Adrenal gland (tissue), 12 donors: ENCODE results near the gene ATP5MC3. TPM values are rescaled to one million over a fixed set of nuclear protein-coding genes. Genes with fewer than 3 reads are reported as not detected.

Source experiments
- DNase-seq, 7 donors: peaks; one replicate each; pipeline ENCODE4 v3.0.0-alpha.2; 2019 to 2020
- H3K27ac ChIP-seq, 5 donors: fragments of 200-600 bp; sonication (generic) in 4 of 5; 1 replicate in 3 of 5; 2 replicates in 2 of 5; pipeline versions ENCODE4 v1.5.1 to v1.8.0; 2016 to 2020; ENCODE audit warnings: mild to moderate bottlenecking in 1 of 5
- H3K27me3 ChIP-seq: fragments of 200-600 bp; 2 replicates; pipeline ENCODE4 v1.8.0; 2021
- H3K36me3 ChIP-seq, 2 donors: fragments of 200-600 bp; replicated peaks in 1 of 2; 1 replicate in 1 of 2; 2 replicates in 1 of 2; pipeline versions ENCODE4 v1.5.1 to v1.8.0; 2018 to 2022
- H3K4me1 ChIP-seq, 2 donors: fragments of 200-600 bp; replicated peaks in 1 of 2; 1 replicate in 1 of 2; 2 replicates in 1 of 2; pipeline versions ENCODE4 v1.5.1 to v1.8.0; 2018 to 2021
- H3K4me3 ChIP-seq, 4 donors: fragments of 200-600 bp; sonication (generic) in 3 of 4; one replicate each; pipeline ENCODE4 v1.5.1; 2016 to 2018
- H3K9me3 ChIP-seq, 3 donors: fragments of 200-600 bp; sonication (generic) in 1 of 3; replicated peaks in 1 of 3; 1 replicate in 2 of 3; 2 replicates in 1 of 3; pipeline versions ENCODE4 v1.5.1 to v1.8.0; 2016 to 2021
- POLR2A ChIP-seq, 2 donors: fragments of 450-650 bp; IDR thresholded peaks; one replicate each; pipeline ENCODE4 v1.6.1; 2017; ENCODE audit warnings: antibody characterized with exemption in 2 of 2, mild to moderate bottlenecking in 2 of 2, moderate library complexity in 1 of 2
- WGBS, 4 donors: extraction: QIAGEN DNeasy Blood & Tissue Kit in 2 of 4; methylation state at CpG; one replicate each; pipeline versions ENCODE4 v1.1.5 to v1.1.7; 2013 to 2017; 5-methylcytosine and 5-hydroxymethylcytosine counted together
- intact Hi-C, 2 donors: fragments of 100-400 bp; cut with DNase I; formaldehyde crosslinking; loops; one replicate each; pipeline versions ENCODE4 v1.14.1 to v1.15.0; 2022 to 2023
- polyA plus RNA-seq, 3 donors: library from polyadenylated mRNA; stranded (reverse); fragments of 200-250 nt in 2 of 3; fragments of 350-450 nt in 1 of 3; fragmentation: Illumina TruSeq in 1 of 3; extraction: RNeasy Lipid Tissue Mini Kit (QIAGEN cat#74804) in 1 of 3; gene quantifications; one replicate each; pipeline ENCODE4 v1.2.3, GENCODE V29; 2013 to 2014
- total RNA-seq, 9 donors: library from RNA; depleted of rRNA in 4 of 9; stranded (reverse); fragments of >200 nt in 4 of 9; fragments of 120-200 nt in 1 of 9; fragmentation: NEBNext Ultra II Directional in 1 of 9; extraction: Animal tissue kit (Norgen Biotek cat#: 25700) in 1 of 9; gene quantifications; one replicate each; pipeline versions ENCODE4 v1.1.0 to v1.2.4, GENCODE V29; 2013 to 2023
- TF ChIP-seq, protein P1 (sequence below), 6 experiments: fragments of 450-650 bp in 4 of 6; fragments of 200-600 bp in 2 of 6; sonication (generic) in 1 of 6; IDR thresholded peaks; 1 replicate in 5 of 6; 2 replicates in 1 of 6; pipeline versions ENCODE4 v1.5.1 to v1.8.0; 2016 to 2021; ENCODE audit warnings: antibody characterized with exemption in 6 of 6, mild to moderate bottlenecking in 2 of 6, moderate library complexity in 1 of 6
- donor health status: healthy with polysubstance abuse.
- donor health status: Bipolar disorder and iron deficiency.
- donor health status: DM: yes; HTN: yes; CAD: no.
- donor health status: DM: no; HTN: no; CAD: no.
- donor health status: DM: no; HTN: no; CAD: no.
- donor health status: DM: yes; HTN: yes; CAD: no.

ATP5MC3 gene
- total and polyA plus RNA-seq, 12 donors, result 100 to 273 (median 189) TPM

DNA sequence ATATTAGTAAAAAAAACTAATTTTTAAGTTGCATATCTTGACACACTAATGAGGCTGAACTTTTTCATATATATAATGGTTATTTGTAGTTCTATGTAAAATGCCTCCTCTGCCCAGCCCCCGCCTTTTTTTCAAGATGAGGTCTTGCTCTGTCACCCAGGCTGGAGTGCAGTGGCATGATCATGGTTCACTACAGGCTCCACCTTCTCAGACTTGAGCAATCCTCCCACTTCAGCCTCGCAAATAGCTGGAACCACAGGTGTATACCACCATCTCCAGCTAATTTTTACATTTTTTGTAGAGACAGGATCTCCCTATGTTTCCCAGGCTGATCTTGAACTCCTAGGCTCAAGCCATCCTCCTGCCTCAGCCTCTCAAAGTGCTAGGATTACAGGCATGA is 37.8 kb downstream of the ATP5MC3 start:
- 93 to 97% (median 94%) methylated on average over 2 of the region's 2 CpGs for WGBS, 4 donors
- Histone ChIP-seq H3K9me3 (peaks cover 0 to 5% (median 0%) of the 10 kb centered on the region in 3 donors), H3K4me3 (no peak overlapping the region), H3K27ac (no peak overlapping the region), H3K36me3 (no peaks in the 10 kb centered on the region), H3K27me3 (no peaks in the 10 kb centered on the region), H3K4me1 (peaks cover 3 to 9% of the 10 kb centered on the region in 2 donors)
- TF ChIP-seq, protein P1, sequence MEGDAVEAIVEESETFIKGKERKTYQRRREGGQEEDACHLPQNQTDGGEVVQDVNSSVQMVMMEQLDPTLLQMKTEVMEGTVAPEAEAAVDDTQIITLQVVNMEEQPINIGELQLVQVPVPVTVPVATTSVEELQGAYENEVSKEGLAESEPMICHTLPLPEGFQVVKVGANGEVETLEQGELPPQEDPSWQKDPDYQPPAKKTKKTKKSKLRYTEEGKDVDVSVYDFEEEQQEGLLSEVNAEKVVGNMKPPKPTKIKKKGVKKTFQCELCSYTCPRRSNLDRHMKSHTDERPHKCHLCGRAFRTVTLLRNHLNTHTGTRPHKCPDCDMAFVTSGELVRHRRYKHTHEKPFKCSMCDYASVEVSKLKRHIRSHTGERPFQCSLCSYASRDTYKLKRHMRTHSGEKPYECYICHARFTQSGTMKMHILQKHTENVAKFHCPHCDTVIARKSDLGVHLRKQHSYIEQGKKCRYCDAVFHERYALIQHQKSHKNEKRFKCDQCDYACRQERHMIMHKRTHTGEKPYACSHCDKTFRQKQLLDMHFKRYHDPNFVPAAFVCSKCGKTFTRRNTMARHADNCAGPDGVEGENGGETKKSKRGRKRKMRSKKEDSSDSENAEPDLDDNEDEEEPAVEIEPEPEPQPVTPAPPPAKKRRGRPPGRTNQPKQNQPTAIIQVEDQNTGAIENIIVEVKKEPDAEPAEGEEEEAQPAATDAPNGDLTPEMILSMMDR (IDR thresholded peaks at IDR 0.05), result no peak
- no peak for TF ChIP-seq POLR2A (IDR thresholded peaks at IDR 0.05)
- DNase-seq, result no peak
- intact Hi-C loops, result no loop called here

DNA sequence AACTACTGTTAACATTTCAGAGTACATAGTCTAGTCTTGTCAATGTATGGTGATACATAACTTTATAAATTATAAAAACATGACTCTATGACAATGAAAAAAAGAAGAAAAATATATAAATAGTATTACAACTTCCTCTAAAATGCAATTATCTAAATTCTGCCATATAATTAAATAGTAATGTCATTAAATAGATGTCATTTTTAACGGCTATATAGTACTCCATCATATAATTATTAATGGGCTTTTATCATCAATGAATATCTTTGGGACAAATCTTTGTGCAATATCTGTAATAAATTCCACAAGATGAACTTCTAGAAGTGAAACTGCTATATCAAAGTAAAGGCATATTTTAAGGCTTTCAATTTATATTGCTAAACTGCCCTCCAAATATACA is 38.3 kb downstream of the ATP5MC3 start:
- Histone ChIP-seq H3K9me3 (peaks cover 0 to 5% (median 0%) of the 10 kb centered on the region in 3 donors), H3K4me1 (peaks cover 3 to 9% of the 10 kb centered on the region in 2 donors), H3K27ac (peak overlapping the region in 1 of 5 donors; percentile 23), H3K27me3 (no peaks in the 10 kb centered on the region), H3K36me3 (no peaks in the 10 kb centered on the region), H3K4me3 (no peak overlapping the region)
- WGBS, 4 donors, result 80 to 90% (median 87%) methylated on average over 1 of the region's 1 CpG
- DNase-seq, result no peak
- intact Hi-C loops, result no loop called here
- TF ChIP-seq POLR2A (IDR thresholded peaks at IDR 0.05), result no peak
- TF ChIP-seq, protein P1 (IDR thresholded peaks at IDR 0.05), result no peak

DNA sequence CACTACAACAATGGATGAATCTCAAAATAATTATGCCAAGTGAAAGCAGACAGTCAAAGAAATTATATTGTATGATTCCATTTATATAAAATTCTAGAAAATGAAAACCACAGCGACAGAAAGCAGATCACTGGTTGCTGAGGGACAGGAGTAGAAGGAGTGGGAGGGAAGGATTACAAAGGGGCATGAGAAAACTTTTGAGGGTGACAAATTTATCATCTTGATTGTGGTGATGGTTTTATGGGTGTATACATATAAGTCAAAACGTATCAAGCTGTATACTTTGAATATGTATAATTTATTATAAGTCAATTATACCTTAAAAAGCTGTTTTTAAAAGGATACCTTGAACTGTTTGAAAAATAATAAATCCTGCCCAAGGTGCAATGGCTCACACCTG is 41.2 kb downstream of the ATP5MC3 start:
- no peak for DNase-seq
- intact Hi-C loops, result no loop called here
- H3K27ac ChIP-seq, result no peak overlapping the region
- TF ChIP-seq, protein P1 (IDR thresholded peaks at IDR 0.05), result no peak
- TF ChIP-seq POLR2A (IDR thresholded peaks at IDR 0.05), result no peak
- H3K9me3 ChIP-seq, result peaks cover 0 to 5% (median 0%) of the 10 kb centered on the region in 3 donors
- no peaks in the 10 kb centered on the region for H3K36me3 ChIP-seq
- H3K27me3 ChIP-seq, result no peaks in the 10 kb centered on the region
- peaks cover 3 to 8% of the 10 kb centered on the region in 2 donors for H3K4me1 ChIP-seq
- 68 to 78% (median 75%) methylated on average over 2 of the region's 2 CpGs for WGBS, 4 donors
- H3K4me3 ChIP-seq, result no peak overlapping the region

DNA sequence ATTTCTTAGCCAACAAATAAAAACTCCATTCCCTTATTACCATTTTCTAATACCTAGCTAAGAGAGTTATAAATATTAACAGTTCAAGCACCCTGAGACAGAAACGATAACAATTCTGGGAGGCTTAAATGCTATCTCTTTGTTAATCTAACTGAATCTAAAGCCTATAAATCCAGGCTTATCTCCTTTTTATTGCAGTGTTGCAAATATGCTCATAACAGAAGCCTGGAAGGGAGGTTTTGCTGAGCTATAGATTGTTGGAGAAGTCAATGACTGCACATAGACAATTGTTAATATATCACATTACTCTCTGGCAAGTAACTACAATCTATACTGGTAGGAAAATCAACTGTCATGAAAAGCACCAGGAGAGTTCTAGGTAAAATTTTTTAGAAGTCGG is 43.7 kb downstream of the ATP5MC3 start:
- Histone ChIP-seq H3K9me3 (no peaks in the 10 kb centered on the region), H3K27me3 (no peaks in the 10 kb centered on the region), H3K4me1 (peaks cover 3 to 6% of the 10 kb centered on the region in 2 donors), H3K36me3 (no peaks in the 10 kb centered on the region), H3K27ac (no peak overlapping the region), H3K4me3 (no peak overlapping the region)
- DNase-seq, result no peak
- intact Hi-C loops, result loop anchor here in 1 of 2 donors (10.0 kb wide), 1 partner anchor 47 kb away; the partner anchor contains the start of gene ATP5MC3
- TF ChIP-seq, protein P1 (IDR thresholded peaks at IDR 0.05), result no peak
- TF ChIP-seq POLR2A (IDR thresholded peaks at IDR 0.05), result no peak
- WGBS, 4 donors, result 75 to 93% (median 84%) methylated on average over 2 of the region's 2 CpGs
